Skeletal muscle satellite cell (primary cell): ENCODE data around the gene THBS2.

Source experiments
- H3K27me3 ChIP-seq: 2 replicates; pipeline ENCODE4 v1.7.0; 2013; ENCODE audit warnings: low read length; ENCODE audit not compliant: control insufficient read depth, insufficient read depth
- H3K36me3 ChIP-seq: 2 replicates; pipeline ENCODE4 v1.7.0; 2013; ENCODE audit warnings: mild to moderate bottlenecking, control low read depth, low read length; ENCODE audit not compliant: insufficient read depth
- H3K4me1 ChIP-seq: 2 replicates; pipeline ENCODE4 v1.7.0; 2013; ENCODE audit warnings: low read length; ENCODE audit not compliant: control insufficient read depth, insufficient read depth
- H3K4me2 ChIP-seq: 2 replicates; pipeline ENCODE4 v1.7.0; 2013; ENCODE audit warnings: mild to moderate bottlenecking, low read length
- H3K4me3 ChIP-seq: 2 replicates; pipeline ENCODE4 v1.7.0; 2013; ENCODE audit warnings: low read length
- H3K9ac ChIP-seq: 2 replicates; pipeline ENCODE4 v1.7.0; 2013; ENCODE audit warnings: mild to moderate bottlenecking, low read depth, low read length, moderate library complexity
- H3K9me3 ChIP-seq: replicated peaks from 2 replicates; pipeline ENCODE4 v1.7.0; 2013; ENCODE audit warnings: mild to moderate bottlenecking, control low read depth, low read length

THBS2 gene

GRCh38 chr6:169289619-169290339 is 36.1 kb upstream of the THBS2 start:
- no peak overlapping the region for H3K4me2 ChIP-seq
- H3K4me1 ChIP-seq: peaks cover 25% of the 10 kb centered on the region
- H3K36me3 ChIP-seq: no peaks in the 10 kb centered on the region
- no peaks in the 10 kb centered on the region for H3K9me3 ChIP-seq
- H3K9ac ChIP-seq: no peak overlapping the region
- no peak overlapping the region for H3K4me3 ChIP-seq
- no peaks in the 10 kb centered on the region for H3K27me3 ChIP-seq

GRCh38 chr6:169289257-169289618 is 35.6 kb upstream of the THBS2 start:
- H3K36me3 ChIP-seq: no peaks in the 10 kb centered on the region
- no peak overlapping the region for H3K4me3 ChIP-seq
- no peaks in the 10 kb centered on the region for H3K9me3 ChIP-seq
- H3K9ac ChIP-seq: no peak overlapping the region
- no peaks in the 10 kb centered on the region for H3K27me3 ChIP-seq
- no peak overlapping the region for H3K4me2 ChIP-seq
- H3K4me1 ChIP-seq: peaks cover 25% of the 10 kb centered on the region

GRCh38 chr6:169288591-169288990 is 34.9 kb upstream of the THBS2 start:
- no peak overlapping the region for H3K9ac ChIP-seq
- no peaks in the 10 kb centered on the region for H3K36me3 ChIP-seq
- H3K4me1 ChIP-seq: peaks cover 25% of the 10 kb centered on the region
- no peak overlapping the region for H3K4me3 ChIP-seq
- no peaks in the 10 kb centered on the region for H3K27me3 ChIP-seq
- H3K9me3 ChIP-seq: no peaks in the 10 kb centered on the region
- no peak overlapping the region for H3K4me2 ChIP-seq

- Histone ChIP-seq H3K4me2 (no peak overlapping the region), H3K9me3 (no peaks in the 10 kb centered on the region), H3K4me3 (no peak overlapping the region), H3K27me3 (no peaks in the 10 kb centered on the region), H3K36me3 (no peaks in the 10 kb centered on the region), H3K9ac (no peak overlapping the region), H3K4me1 (peaks cover 21% of the 10 kb centered on the region)
These were observed 34.0 kb upstream of the THBS2 start for GRCh38 chr6:169287675-169288074.

- Histone ChIP-seq H3K36me3 (no peaks in the 10 kb centered on the region), H3K27me3 (no peaks in the 10 kb centered on the region), H3K9me3 (no peaks in the 10 kb centered on the region), H3K4me1 (peaks cover 14% of the 10 kb centered on the region), H3K9ac (no peak overlapping the region), H3K4me3 (no peak overlapping the region), H3K4me2 (no peak overlapping the region)
These were observed 33.3 kb upstream of the THBS2 start for GRCh38 chr6:169286961-169287360.

- H3K4me3 ChIP-seq: no peak overlapping the region
- peaks cover 12% of the 10 kb centered on the region for H3K4me1 ChIP-seq
- H3K4me2 ChIP-seq: no peak overlapping the region
- H3K9ac ChIP-seq: no peak overlapping the region
- H3K36me3 ChIP-seq: no peaks in the 10 kb centered on the region
- no peaks in the 10 kb centered on the region for H3K27me3 ChIP-seq
- H3K9me3 ChIP-seq: peaks cover 2% of the 10 kb centered on the region
These were observed 31.5 kb upstream of the THBS2 start for GRCh38 chr6:169285165-169285564.

GRCh38 chr6:169283924-169284323 is 30.3 kb upstream of the THBS2 start:
- H3K9me3 ChIP-seq: peaks cover 2% of the 10 kb centered on the region
- peaks cover 10% of the 10 kb centered on the region for H3K4me1 ChIP-seq
- no peaks in the 10 kb centered on the region for H3K36me3 ChIP-seq
- H3K9ac ChIP-seq: no peak overlapping the region
- no peaks in the 10 kb centered on the region for H3K27me3 ChIP-seq
- H3K4me2 ChIP-seq: no peak overlapping the region
- no peak overlapping the region for H3K4me3 ChIP-seq

- no peaks in the 10 kb centered on the region for H3K36me3 ChIP-seq
- H3K9me3 ChIP-seq: peaks cover 2% of the 10 kb centered on the region
- no peak overlapping the region for H3K9ac ChIP-seq
- H3K27me3 ChIP-seq: no peaks in the 10 kb centered on the region
- no peak overlapping the region for H3K4me2 ChIP-seq
- no peak overlapping the region for H3K4me3 ChIP-seq
- no peaks in the 10 kb centered on the region for H3K4me1 ChIP-seq
These were observed 28.4 kb upstream of the THBS2 start for GRCh38 chr6:169282043-169282442.

- Histone ChIP-seq H3K36me3 (no peaks in the 10 kb centered on the region), H3K27me3 (no peaks in the 10 kb centered on the region), H3K4me2 (no peak overlapping the region), H3K4me3 (no peak overlapping the region), H3K4me1 (no peaks in the 10 kb centered on the region), H3K9ac (no peak overlapping the region), H3K9me3 (peaks cover 2% of the 10 kb centered on the region)
These were observed 24.0 kb upstream of the THBS2 start for GRCh38 chr6:169277619-169278018.

GRCh38 chr6:169274781-169275180 is 21.1 kb upstream of the THBS2 start:
- H3K36me3 ChIP-seq: no peaks in the 10 kb centered on the region
- H3K4me2 ChIP-seq: no peak overlapping the region
- H3K9ac ChIP-seq: no peak overlapping the region
- no peak overlapping the region for H3K4me3 ChIP-seq
- H3K27me3 ChIP-seq: no peaks in the 10 kb centered on the region
- peaks cover 7% of the 10 kb centered on the region for H3K4me1 ChIP-seq
- H3K9me3 ChIP-seq: no peaks in the 10 kb centered on the region

- no peak overlapping the region for H3K4me2 ChIP-seq
- no peaks in the 10 kb centered on the region for H3K27me3 ChIP-seq
- H3K9ac ChIP-seq: no peak overlapping the region
- no peaks in the 10 kb centered on the region for H3K9me3 ChIP-seq
- no peak overlapping the region for H3K4me3 ChIP-seq
- peaks cover 17% of the 10 kb centered on the region for H3K4me1 ChIP-seq
- H3K36me3 ChIP-seq: no peaks in the 10 kb centered on the region
These were observed 19.9 kb upstream of the THBS2 start for GRCh38 chr6:169273511-169273910.

- H3K4me1 ChIP-seq: peaks cover 17% of the 10 kb centered on the region
- H3K27me3 ChIP-seq: no peaks in the 10 kb centered on the region
- no peaks in the 10 kb centered on the region for H3K9me3 ChIP-seq
- H3K9ac ChIP-seq: no peak overlapping the region
- no peak overlapping the region for H3K4me2 ChIP-seq
- no peak overlapping the region for H3K4me3 ChIP-seq
- no peaks in the 10 kb centered on the region for H3K36me3 ChIP-seq
These were observed 18.2 kb upstream of the THBS2 start for GRCh38 chr6:169271877-169272216.
